Upper lobe of left lung (tissue), 4 donors: ENCODE results near the gene DNTT.

ENCODE experiments used
- POLR2A ChIP-seq, 4 donors: fragments of 450-650 bp; IDR thresholded peaks; one replicate each; pipeline ENCODE4 v1.5.1; 2016 to 2017; ENCODE audit warnings: antibody characterized with exemption in 4 of 4, mild to moderate bottlenecking in 2 of 4
- POLR2AphosphoS5 ChIP-seq, 2 donors: sonication (generic); formaldehyde crosslinking; IDR thresholded peaks; one replicate each; pipeline ENCODE4 v1.5.1; 2017; ENCODE audit warnings: antibody characterized with exemption in 2 of 2
- TF ChIP-seq, protein P1 (sequence below), 6 experiments: fragments of 450-650 bp in 4 of 6; fragments of 200-600 bp in 2 of 6; sonication (generic) in 2 of 6; IDR thresholded peaks; one replicate each; pipeline ENCODE4 v1.5.1; 2016 to 2019; ENCODE audit warnings: antibody characterized with exemption in 6 of 6

DNA sequence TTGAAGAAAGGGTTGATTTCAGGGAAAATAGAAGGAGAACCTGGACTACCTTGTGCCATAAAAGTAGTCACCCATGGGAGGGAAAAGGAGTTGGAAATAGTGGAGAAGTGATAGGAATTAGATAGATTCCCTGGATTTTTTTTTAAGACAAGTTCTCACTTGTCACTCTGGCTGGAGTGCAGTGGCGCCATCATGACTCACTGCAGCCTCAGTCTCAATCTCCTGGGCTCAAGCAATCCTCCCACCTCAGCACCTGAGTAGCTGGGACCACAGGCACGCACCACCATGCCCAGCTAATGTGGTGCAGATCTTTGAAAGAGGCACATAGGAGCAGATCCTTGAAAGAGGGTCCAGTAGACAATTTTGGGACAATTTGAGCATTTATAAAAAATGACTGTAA, 23.4 kb upstream of the DNTT start:
- TF ChIP-seq, protein P1, sequence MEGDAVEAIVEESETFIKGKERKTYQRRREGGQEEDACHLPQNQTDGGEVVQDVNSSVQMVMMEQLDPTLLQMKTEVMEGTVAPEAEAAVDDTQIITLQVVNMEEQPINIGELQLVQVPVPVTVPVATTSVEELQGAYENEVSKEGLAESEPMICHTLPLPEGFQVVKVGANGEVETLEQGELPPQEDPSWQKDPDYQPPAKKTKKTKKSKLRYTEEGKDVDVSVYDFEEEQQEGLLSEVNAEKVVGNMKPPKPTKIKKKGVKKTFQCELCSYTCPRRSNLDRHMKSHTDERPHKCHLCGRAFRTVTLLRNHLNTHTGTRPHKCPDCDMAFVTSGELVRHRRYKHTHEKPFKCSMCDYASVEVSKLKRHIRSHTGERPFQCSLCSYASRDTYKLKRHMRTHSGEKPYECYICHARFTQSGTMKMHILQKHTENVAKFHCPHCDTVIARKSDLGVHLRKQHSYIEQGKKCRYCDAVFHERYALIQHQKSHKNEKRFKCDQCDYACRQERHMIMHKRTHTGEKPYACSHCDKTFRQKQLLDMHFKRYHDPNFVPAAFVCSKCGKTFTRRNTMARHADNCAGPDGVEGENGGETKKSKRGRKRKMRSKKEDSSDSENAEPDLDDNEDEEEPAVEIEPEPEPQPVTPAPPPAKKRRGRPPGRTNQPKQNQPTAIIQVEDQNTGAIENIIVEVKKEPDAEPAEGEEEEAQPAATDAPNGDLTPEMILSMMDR (IDR thresholded peaks at IDR 0.05), result no peak
- TF ChIP-seq POLR2A (IDR thresholded peaks at IDR 0.05) (no peak), POLR2AphosphoS5 (IDR thresholded peaks at IDR 0.05) (no peak)
